Measurements from ENCODE around the gene NDFIP1. TPM values are rescaled to one million over a fixed set of nuclear protein-coding genes. Genes with fewer than 3 reads are reported as not detected.

Gene NDFIP1
- total and polyA plus RNA-seq, 2 of the 13 experiments (the other 11 are each of a cell fraction or from before 2014, with no cell fraction given), result 12.4 to 15.7 TPM

DNA sequence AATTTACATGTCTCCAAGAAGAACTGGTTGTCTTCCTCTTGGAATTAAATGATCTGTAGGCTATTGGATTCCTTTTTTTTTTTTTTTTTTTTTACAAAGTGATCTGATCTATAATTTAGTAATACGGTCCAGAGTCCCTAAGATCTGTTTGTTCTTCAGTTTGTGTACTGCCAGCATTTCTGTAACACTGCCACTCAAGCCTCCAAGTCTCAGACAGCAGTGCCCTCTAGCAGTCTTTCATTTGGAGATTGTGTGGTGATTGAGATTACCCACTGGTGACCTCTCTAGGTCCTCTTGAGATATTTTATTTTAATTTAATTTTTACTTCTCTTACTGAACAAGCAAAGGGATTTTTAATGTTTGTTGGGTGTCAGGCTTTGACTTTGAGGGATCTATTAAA is 40.8 kb downstream of the NDFIP1 start:
- Histone ChIP-seq H3K27ac (ENCODE audit: extremely low read length, insufficient read depth, low read length) (no peak overlapping the region), H3K4me2 (ENCODE audit: low read depth, low read length) (no peak overlapping the region), H3K9ac (ENCODE audit: insufficient read depth, low read depth, low read length) (no peak overlapping the region), H3K9me3 (ENCODE audit: low read length) (no peaks in the 10 kb centered on the region), H3K27me3 (ENCODE audit: control insufficient read depth in 1 of 2, insufficient read depth in 2 of 2, low read length in 2 of 2) (no peaks in the 10 kb centered on the region), H4K20me1 (ENCODE audit: insufficient read depth, low read length) (no peaks in the 10 kb centered on the region), H3K4me1 (ENCODE audit: insufficient read depth, low read length) (peaks cover 17% of the 10 kb centered on the region), H3K36me3 (replicated peaks in 1 of 2; ENCODE audit: control insufficient read depth in 1 of 2, insufficient read depth in 2 of 2, low read length in 2 of 2) (peaks cover 3 to 14% of the 10 kb centered on the region in 2 experiments; a peak in 4 of 5 replicates), H2AFZ (ENCODE audit: low read length) (no peak overlapping the region), H3K4me3 (replicated peaks in 1 of 3; ENCODE audit: insufficient read depth in 1 of 3, low read depth in 2 of 3, low read length in 3 of 3) (no peak overlapping the region), H3K79me2 (ENCODE audit: insufficient read depth, low read length) (no peaks in the 10 kb centered on the region)
- 97% methylated on average over 1 of the region's 1 CpG for WGBS (ENCODE audit: low lambda C conversion rate)
- TF ChIP-seq REXO4 (CRISPR knock-in tag; IDR thresholded peaks at IDR 0.05; ENCODE audit: borderline replicate concordance) (no peak), ZNF552 (CRISPR knock-in tag; IDR thresholded peaks at IDR 0.05; ENCODE audit: borderline replicate concordance) (no peak), POLR2A (IDR thresholded peaks at IDR 0.05; ENCODE audit: insufficient read depth in 1 of 2, low read depth in 2 of 2, low read length in 2 of 2) (no peak), NFIC (IDR thresholded peaks at IDR 0.05; ENCODE audit: low read length) (no peak), NCOA2 (CRISPR knock-in tag; IDR thresholded peaks at IDR 0.05) (no peak), ZFP36L1 (CRISPR knock-in tag; IDR thresholded peaks at IDR 0.05) (no peak), KDM5B (CRISPR knock-in tag; IDR thresholded peaks at IDR 0.05; ENCODE audit: borderline replicate concordance) (no peak)
- TF ChIP-seq, protein P1, sequence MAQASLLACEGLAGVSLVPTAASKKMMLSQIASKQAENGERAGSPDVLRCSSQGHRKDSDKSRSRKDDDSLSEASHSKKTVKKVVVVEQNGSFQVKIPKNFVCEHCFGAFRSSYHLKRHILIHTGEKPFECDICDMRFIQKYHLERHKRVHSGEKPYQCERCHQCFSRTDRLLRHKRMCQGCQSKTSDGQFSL (CRISPR knock-in tag; IDR thresholded peaks at IDR 0.05), result no peak
- TF ChIP-seq, protein P2, sequence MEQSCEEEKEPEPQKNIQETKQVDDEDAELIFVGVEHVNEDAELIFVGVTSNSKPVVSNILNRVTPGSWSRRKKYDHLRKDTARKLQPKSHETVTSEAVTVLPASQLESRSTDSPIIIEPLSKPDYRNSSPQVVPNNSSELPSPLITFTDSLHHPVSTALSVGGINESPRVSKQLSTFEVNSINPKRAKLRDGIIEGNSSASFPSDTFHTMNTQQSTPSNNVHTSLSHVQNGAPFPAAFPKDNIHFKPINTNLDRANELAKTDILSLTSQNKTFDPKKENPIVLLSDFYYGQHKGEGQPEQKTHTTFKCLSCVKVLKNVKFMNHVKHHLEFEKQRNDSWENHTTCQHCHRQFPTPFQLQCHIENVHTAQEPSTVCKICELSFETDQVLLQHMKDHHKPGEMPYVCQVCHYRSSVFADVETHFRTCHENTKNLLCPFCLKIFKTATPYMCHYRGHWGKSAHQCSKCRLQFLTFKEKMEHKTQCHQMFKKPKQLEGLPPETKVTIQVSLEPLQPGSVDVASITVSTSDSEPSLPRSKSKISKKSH (CRISPR knock-in tag; IDR thresholded peaks at IDR 0.05; ENCODE audit: borderline replicate concordance), result no peak
- no peak for DNase-seq (ENCODE audit: low spot score)
- FAIRE-seq, result no peak
- intact Hi-C loops (cut with micrococcal nuclease; ENCODE audit: unreplicated experiment), result loop anchor here (10.0 kb wide), 1 partner anchor 485 kb away; no protein-coding TSS in a partner anchor
- CTCF ChIA-PET (ENCODE audit: low intra/inter-chr PET ratio, low total read pairs), result no interaction called here
- in situ Hi-C loops (cut with HindIII; ENCODE audit: extremely low pct_ligation_motif_present, low pct_unique_long_range_greater_than_20kb), result loop anchor here (25.0 kb wide), 1 partner anchor 462 kb away; the partner anchor contains the start of gene ARAP3
- POLR2A ChIA-PET, result no interaction called here
- no peak for ATAC-seq
- BruUV-seq (replicated peaks), result no TSS peak
